SHP77 treated with DMSO at 0.1 percent for 48 hours (cell line): ENCODE results near the gene GRAMD1A.

Source experiments
- DNase-seq: peaks from one replicate; lab custom pipeline; 2025; lab: John Stamatoyannopoulos, UW

GRAMD1A gene

DNA sequence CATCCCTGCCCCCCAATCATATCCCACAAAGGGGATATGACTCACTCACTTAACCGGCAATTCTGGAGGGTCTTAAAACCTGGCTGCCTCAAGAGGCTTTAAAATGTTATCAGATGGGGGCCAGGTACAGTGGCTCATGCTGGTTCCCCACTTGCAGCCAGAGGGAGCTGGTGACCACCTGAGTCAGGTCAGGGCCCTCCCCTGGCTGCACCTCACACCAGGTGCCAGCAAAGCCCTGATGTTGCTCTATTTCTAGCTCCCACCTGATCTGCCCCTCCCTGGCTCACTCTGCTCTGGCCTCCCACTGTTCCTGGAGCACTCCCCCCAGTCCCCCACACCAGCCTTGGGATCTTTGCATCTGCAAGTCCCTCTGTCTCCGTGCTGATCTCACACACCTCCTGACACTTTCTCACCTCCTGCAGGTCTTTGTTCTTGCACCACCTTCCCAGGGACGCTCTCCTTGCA lies 55.6 kb downstream of the GRAMD1A start:
- DNase-seq, result no peak

DNA sequence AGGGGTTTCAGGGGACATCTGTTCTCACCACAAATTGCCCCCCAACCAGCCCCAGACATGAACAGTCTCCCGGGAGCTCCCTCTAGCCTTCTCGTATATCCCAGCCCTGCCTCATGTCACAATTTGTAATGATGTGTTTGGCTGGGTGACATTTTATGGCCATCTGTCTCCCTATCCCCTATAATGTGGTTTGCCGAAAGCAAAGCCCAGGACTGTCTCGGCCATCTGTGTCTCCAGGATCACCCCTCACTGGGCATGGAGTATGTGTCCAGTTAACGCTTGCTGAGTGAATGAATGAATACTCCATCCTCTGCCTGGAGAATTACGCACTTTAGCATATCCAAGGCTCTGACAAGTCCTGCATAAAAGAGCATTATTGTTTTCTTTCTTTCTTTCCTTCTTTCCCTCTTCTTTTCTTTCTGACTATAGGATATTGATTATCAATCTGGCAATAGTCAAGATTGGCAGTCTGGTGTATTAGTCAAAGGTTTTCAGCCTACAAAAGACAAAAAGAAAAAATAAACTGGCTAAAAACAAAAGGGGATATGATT lies 56.5 kb downstream of the GRAMD1A start:
- no peak for DNase-seq

DNA sequence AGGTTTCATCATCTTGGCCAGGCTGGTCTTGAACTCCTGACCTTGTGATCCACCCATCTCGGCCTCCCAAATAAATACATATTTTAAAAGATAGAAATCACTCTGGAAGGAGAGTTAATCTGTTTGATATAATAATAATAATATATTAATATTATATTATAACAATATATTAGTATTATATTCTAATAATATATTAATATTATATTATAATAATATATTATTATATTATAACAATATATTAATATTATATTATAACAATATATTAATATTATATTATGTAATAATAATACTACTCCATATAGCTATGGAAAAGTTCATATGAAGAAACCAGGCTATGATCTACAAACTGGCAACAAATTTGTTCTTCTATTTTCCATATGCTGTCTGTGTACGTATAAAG lies 58.2 kb downstream of the GRAMD1A start:
- DNase-seq, result no peak

- no peak for DNase-seq
Measured at GRCh38 chr19:35059006-35059798, 59.1 kb downstream of the GRAMD1A start.

DNA sequence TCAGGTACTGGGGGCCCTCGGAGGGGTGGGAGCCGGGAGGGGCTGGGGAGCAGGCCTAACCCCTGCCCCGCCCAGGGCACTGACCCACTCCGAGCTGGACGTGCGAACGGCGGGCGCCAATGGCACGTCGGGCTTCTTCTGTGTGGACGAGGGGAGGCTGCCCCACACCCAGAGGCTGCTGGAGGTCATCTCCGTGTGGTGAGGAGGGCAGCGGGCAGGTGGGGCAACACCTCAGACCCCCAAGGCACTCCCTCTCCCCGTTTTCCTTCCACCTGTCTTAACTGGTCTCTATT lies 59.6 kb downstream of the GRAMD1A start:
- DNase-seq, result no peak

DNA sequence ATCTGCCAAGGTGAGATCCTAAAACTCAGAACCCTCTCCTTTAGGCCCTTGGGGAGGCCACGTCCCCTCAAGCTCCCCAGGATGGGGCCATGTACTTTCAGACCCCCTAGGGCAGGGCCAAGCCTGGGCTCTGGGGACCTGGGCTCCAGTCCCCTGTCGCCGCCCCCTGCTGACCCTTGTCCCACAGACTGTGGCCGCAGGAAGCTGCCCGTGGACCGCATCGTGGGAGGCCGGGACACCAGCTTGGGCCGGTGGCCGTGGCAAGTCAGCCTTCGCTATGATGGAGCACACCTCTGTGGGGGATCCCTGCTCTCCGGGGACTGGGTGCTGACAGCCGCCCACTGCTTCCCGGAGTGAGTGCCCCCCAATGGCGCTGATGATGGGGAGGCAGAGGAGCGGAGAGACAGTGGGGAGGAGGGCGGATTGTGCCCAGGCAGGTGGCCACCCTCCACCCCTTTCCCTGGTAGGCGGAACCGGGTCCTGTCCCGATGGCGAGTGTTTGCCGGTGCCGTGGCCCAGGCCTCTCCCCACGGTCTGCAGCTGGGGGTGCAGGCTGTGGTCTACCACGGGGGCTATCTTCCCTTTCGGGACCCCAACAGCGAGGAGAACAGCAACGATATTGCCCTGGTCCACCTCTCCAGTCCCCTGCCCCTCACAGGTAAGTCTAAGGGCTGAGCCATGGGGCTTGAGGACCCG lies 60.2 kb downstream of the GRAMD1A start:
- no peak for DNase-seq

- DNase-seq, result no peak
Measured at GRCh38 chr19:35061583-35062373, 61.7 kb downstream of the GRAMD1A start.

DNA sequence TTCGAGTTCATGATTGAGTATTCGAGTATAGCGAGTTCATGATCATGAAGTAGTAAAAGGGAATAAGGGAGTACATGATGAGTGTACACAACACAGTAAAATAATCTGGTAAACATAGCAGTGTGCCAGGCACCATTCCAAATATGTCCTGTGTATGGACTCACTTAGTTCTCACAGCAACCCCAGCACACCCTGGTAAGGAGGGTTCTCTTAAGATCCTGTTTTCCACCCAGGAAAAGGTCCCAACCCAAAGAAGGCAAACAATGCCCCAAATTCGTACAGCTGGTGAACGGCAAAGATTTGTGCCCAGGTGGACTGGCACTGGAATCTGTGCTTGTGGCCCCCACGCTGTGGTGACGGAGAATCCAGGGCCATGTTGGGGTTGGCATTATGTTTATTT lies 62.8 kb downstream of the GRAMD1A start:
- no peak for DNase-seq

DNA sequence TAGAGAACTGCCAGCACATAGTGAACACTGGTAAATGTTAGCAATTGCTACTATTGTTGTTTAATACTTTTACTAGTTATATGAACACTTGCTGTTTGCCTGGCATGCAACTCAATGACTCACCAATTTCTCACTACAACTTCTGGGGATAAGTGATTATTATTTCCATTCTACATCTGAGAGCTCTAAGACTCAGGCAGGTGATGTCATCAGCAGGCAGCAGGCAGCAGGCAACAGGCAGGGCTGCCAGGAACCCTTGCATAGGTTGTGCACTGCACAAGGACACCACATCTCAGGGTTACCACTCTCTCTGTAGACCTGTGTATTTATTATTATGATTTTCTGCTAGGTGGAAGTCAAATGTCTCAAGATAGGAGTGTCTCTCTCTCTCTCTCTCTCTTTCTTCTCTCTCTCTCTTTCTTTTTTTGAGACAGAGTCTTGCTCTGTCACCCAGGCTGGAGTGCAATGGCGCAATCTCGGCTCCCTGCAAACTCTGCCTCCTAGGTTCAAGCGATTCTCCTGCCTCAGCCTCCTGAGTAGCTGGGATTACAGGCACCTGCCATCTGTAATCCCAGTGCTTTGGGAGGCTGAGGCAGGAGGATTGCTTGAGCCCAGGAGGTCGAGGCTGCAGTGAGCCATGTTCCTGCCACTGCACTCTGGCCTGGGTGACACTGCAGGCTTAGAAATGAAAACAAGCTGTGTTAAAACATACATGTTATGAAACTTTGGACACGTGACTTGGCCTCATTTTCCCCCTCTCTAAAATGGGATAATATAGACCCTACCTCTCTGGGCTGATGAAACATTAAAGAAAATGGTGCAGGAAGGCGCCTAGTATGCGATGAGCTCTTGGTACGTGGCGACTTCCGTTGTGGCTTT lies 64.1 kb downstream of the GRAMD1A start:
- DNase-seq, result no peak

DNA sequence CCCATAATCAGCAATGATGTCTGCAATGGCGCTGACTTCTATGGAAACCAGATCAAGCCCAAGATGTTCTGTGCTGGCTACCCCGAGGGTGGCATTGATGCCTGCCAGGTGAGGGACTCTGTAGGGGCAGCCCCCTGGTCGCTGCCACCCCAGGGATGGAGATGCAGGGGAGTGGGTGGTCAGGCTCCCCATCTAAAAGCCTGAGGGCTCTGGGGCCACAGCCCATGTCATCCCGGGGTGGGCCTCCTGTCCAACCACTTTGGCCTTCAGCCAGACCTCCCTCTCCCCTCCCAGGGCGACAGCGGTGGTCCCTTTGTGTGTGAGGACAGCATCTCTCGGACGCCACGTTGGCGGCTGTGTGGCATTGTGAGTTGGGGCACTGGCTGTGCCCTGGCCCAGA lies 65.5 kb downstream of the GRAMD1A start:
- no peak for DNase-seq

GRCh38 chr19:35066121-35066520 lies 66.0 kb downstream of the GRAMD1A start:
- DNase-seq, result no peak

GRCh38 chr19:35066691-35067563 lies 66.8 kb downstream of the GRAMD1A start:
- DNase-seq, result peak; percentile 40

DNA sequence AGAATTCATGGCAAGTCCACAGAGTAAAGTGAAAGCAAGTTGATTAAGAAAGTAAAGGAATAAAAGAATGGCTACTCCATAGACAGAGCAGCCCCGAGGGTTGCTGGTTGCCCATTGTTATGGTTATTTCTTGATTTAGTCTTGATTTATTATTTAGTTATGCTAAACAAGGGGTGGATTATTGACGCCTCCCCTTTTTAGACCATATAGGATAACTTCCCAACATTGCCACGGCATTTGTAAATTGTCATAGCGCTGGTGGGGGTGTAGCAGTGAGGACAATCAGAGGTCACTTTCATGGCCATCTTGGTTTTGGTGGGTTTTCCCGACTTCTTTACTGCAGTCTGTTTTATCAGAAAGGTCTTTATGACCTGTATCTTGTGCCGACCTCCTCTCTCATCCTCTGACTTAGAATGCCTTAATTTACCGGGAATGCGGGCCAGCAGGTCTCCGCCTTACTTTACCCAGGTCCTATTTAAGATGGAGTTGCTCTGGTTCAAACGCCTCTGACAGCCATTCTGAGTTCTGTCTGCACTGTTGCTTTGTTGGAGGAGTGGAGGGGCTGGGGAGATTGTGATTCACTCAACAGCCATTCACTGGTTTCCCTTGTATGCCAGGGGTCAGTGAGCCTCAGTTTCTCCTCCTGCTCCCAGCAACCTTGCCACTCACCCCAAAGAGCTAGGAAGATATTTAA lies 69.0 kb downstream of the GRAMD1A start:
- no peak for DNase-seq

DNA sequence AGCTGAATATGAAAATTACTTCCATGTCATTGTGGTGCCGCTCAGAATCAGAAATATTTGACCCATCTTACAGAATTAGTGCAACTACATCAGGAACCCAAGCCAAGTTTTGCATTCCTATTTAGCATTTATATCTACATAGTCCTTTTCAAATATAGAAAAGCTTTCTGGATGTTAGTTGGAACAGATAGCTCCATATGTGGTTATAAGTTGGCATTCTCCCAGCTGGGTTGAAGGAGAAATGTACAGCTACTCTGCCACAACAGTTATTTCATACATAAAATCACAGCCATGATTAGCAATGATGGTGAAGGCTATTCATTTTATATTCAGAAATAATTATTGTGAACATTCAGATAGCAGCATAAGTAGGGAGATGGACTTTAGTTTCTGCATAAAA lies 69.6 kb downstream of the GRAMD1A start:
- DNase-seq, result no peak

GRCh38 chr19:35070471-35070870 lies 70.3 kb downstream of the GRAMD1A start:
- no peak for DNase-seq

GRCh38 chr19:35073516-35073915 lies 73.4 kb downstream of the GRAMD1A start:
- DNase-seq, result no peak

- DNase-seq, result no peak
Measured at GRCh38 chr19:35073941-35074340, 73.8 kb downstream of the GRAMD1A start.

DNA sequence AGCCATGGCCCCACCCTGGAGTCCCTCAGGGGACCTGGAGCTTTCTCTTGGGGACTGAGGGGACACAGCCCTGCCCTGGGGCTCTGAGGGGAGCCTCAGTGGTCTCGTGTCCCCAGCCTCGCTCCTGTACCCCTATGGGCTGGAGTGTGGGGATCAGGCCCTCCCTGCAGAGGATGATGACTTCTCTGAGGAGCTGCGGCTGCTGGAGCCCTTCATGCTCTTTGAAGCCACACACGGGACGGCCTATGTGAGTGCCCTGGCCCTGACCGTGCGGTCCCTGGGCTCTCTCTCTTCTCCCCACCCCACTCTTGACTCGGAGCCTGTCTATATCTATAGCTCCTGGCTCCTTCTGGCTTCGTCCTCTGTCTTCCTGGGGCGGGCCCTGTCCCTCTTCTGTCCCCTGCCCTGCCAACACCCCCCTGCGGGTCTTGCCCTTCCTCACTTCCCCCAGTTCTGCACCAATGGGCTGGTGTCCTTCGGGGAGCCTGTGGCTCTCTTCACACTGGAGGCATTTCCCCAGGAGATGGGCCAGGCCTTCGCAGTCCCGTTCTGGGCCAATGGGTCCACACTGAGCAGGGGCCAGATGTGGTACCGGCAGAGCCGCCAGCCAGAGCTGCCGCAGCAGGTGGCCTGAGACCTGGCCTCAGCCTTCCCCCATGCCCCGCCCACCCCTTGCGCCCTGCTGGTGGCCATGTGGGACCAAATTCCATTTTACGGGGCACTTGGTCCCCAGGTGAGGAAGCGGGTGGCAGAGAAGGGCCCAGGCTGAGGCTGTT lies 74.5 kb downstream of the GRAMD1A start:
- DNase-seq, result no peak
